Osteocyte (in vitro differentiated cells): Measurements from ENCODE around the gene FMN2. TPM values are rescaled to one million over a fixed set of nuclear protein-coding genes. Genes with fewer than 3 reads are reported as not detected.

Source experiments
- DNase-seq: peaks from one replicate; pipeline ENCODE4 v3.0.0; 2021; ENCODE audit warnings: mixed read lengths; ENCODE audit not compliant: unreplicated experiment; ENCODE audit errors: extremely low spot score
- H3K27ac Mint-ChIP-seq: one replicate; pipeline ENCODE4 v1.8.0; 2021; ENCODE audit warnings: mild to moderate bottlenecking, mixed read lengths; ENCODE audit not compliant: unreplicated experiment
- H3K27me3 Mint-ChIP-seq: one replicate; pipeline ENCODE4 v1.8.0; 2021; ENCODE audit warnings: mixed read lengths; ENCODE audit not compliant: unreplicated experiment
- H3K36me3 Mint-ChIP-seq: one replicate; pipeline ENCODE4 v1.8.0; 2021; ENCODE audit warnings: mixed read lengths; ENCODE audit not compliant: unreplicated experiment
- H3K4me1 Mint-ChIP-seq: one replicate; pipeline ENCODE4 v1.8.0; 2021; ENCODE audit warnings: mixed read lengths; ENCODE audit not compliant: unreplicated experiment
- H3K4me3 Mint-ChIP-seq: one replicate; pipeline ENCODE4 v1.8.0; 2021; ENCODE audit warnings: mild to moderate bottlenecking, moderate library complexity, mixed read lengths; ENCODE audit not compliant: unreplicated experiment
- H3K9me3 Mint-ChIP-seq: one replicate; pipeline ENCODE4 v1.8.0; 2021; ENCODE audit warnings: mixed read lengths; ENCODE audit not compliant: unreplicated experiment
- total RNA-seq: library from RNA; stranded (reverse); gene quantifications from 2 replicates; pipeline ENCODE4 v1.2.1, GENCODE V29; 2021
- TF ChIP-seq, protein P1 (sequence below): fragments of 200-600 bp; sonication (generic); IDR thresholded peaks from 2 replicates; pipeline ENCODE4 v1.5.0; 2021; ENCODE audit warnings: antibody characterized with exemption, mild to moderate bottlenecking, moderate library complexity

Gene FMN2
- total RNA-seq, 1 donor from 2014 or later = 8.6 TPM

DNA sequence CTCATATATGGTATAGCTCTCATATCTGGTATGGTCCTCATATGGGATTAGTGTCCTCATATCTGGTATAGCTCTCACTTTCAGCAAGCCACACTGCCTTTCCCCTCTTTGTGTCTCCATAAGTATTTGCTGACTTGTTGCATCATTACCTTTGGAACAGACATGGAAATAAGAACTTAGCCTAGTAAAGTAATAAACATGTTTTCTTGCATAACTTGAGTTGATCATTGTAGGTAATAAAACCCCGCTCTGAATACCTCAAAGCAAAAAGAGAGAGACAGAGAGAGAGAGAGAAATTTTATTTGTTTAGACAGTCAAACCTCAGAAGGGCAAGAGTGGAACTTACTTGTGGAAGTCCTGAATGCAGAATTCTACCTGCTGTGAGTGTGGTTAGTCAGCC is 350.0 kb downstream of the FMN2 start:
- Mint-ChIP-seq H3K4me3 (no peak overlapping the region), H3K27me3 (no peaks in the 10 kb centered on the region), H3K27ac (no peak overlapping the region), H3K9me3 (no peaks in the 10 kb centered on the region), H3K36me3 (peaks cover 11% of the 10 kb centered on the region), H3K4me1 (no peaks in the 10 kb centered on the region)
- DNase-seq = no peak
- TF ChIP-seq, protein P1, sequence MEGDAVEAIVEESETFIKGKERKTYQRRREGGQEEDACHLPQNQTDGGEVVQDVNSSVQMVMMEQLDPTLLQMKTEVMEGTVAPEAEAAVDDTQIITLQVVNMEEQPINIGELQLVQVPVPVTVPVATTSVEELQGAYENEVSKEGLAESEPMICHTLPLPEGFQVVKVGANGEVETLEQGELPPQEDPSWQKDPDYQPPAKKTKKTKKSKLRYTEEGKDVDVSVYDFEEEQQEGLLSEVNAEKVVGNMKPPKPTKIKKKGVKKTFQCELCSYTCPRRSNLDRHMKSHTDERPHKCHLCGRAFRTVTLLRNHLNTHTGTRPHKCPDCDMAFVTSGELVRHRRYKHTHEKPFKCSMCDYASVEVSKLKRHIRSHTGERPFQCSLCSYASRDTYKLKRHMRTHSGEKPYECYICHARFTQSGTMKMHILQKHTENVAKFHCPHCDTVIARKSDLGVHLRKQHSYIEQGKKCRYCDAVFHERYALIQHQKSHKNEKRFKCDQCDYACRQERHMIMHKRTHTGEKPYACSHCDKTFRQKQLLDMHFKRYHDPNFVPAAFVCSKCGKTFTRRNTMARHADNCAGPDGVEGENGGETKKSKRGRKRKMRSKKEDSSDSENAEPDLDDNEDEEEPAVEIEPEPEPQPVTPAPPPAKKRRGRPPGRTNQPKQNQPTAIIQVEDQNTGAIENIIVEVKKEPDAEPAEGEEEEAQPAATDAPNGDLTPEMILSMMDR = no peak

- H3K27me3 Mint-ChIP-seq = no peaks in the 10 kb centered on the region
- H3K4me1 Mint-ChIP-seq = no peaks in the 10 kb centered on the region
- peaks cover 7% of the 10 kb centered on the region for H3K36me3 Mint-ChIP-seq
- no peak for DNase-seq
- no peaks in the 10 kb centered on the region for H3K9me3 Mint-ChIP-seq
- TF ChIP-seq, protein P1 = no peak
- no peak overlapping the region for H3K27ac Mint-ChIP-seq
- H3K4me3 Mint-ChIP-seq = no peak overlapping the region
These were observed 353.7 kb downstream of the FMN2 start for GRCh38 chr1:240445369-240445768.

DNA sequence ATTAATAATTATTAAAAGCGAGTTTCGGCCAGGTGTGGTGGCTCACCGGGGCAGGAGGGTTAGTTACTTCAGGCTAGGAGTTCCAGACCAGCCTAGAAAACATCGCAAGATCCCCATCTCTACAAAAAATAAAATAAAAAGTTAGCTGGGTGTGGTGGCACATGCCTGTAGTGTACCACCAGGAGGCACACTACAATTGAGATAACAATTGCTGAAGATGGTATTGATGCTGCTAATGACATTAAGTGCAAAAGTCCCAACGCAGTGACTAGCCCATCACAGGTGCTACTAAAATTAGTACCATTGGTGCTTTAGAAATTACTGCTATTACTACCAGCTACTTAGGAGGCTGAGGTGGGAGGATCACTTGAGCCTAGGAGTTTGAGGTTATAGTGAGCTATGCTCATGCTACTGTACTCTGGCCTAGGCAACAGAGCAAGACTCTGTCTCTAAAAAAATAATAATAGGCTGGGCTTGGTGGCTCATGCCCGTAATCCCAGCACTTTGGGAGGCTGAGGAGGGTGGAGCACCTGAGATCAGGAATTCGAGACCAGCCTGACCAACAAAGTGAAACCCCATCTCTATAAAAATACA is 363.6 kb downstream of the FMN2 start:
- no peak for DNase-seq
- Mint-ChIP-seq H3K4me1 (peaks cover 5% of the 10 kb centered on the region), H3K4me3 (no peak overlapping the region), H3K27me3 (no peaks in the 10 kb centered on the region), H3K27ac (no peak overlapping the region), H3K9me3 (no peaks in the 10 kb centered on the region), H3K36me3 (no peaks in the 10 kb centered on the region)
- TF ChIP-seq, protein P1 = peak; percentile 49

GRCh38 chr1:240457203-240457602 is 365.5 kb downstream of the FMN2 start:
- H3K36me3 Mint-ChIP-seq = no peaks in the 10 kb centered on the region

GRCh38 chr1:240462277-240462676 is 370.6 kb downstream of the FMN2 start:
- H3K27ac Mint-ChIP-seq = no peak overlapping the region
- no peak overlapping the region for H3K4me3 Mint-ChIP-seq
- peaks cover 1% of the 10 kb centered on the region for H3K36me3 Mint-ChIP-seq
- H3K9me3 Mint-ChIP-seq = no peaks in the 10 kb centered on the region
- H3K4me1 Mint-ChIP-seq = peaks cover 38% of the 10 kb centered on the region
- no peaks in the 10 kb centered on the region for H3K27me3 Mint-ChIP-seq
- TF ChIP-seq, protein P1 = no peak
- no peak for DNase-seq

More at GRCh38 chr1:240457203-240457602, 365.5 kb downstream of the FMN2 start:
- no peak overlapping the region for H3K4me3 Mint-ChIP-seq
- peaks cover 5% of the 10 kb centered on the region for H3K4me1 Mint-ChIP-seq
- no peaks in the 10 kb centered on the region for H3K27me3 Mint-ChIP-seq
- H3K9me3 Mint-ChIP-seq = no peaks in the 10 kb centered on the region
- DNase-seq = no peak
- no peak overlapping the region for H3K27ac Mint-ChIP-seq
- TF ChIP-seq, protein P1 = no peak
